Neural progenitor cell (in vitro differentiated cells): ENCODE results near the gene SPRR3. TPM values are rescaled to one million over a fixed set of nuclear protein-coding genes. Genes with fewer than 3 reads are reported as not detected.

Experiments used
- DNase-seq: peaks from one replicate; pipeline ENCODE4 v3.0.0-alpha.2; 2016; ENCODE audit warnings: low spot score
- H2AFZ ChIP-seq: fragments of 200-600 bp; sonication (generic); replicated peaks from 2 replicates; pipeline ENCODE4 v1.6.1; 2016; ENCODE audit warnings: antibody characterized with exemption
- H3F3A ChIP-seq: fragments of 200-600 bp; sonication (generic); 2 replicates; pipeline ENCODE4 v1.6.1; 2016; ENCODE audit warnings: antibody characterized with exemption, low read depth
- H3K27ac ChIP-seq: fragments of 200-600 bp; sonication (generic); 2 replicates; pipeline ENCODE4 v1.5.1; 2016; ENCODE audit warnings: mild to moderate bottlenecking
- H3K27me3 ChIP-seq: fragments of 200-600 bp; sonication (generic); 2 replicates; pipeline ENCODE4 v1.6.1; 2016; ENCODE audit warnings: mild to moderate bottlenecking, moderate library complexity
- H3K36me3 ChIP-seq: fragments of 200-600 bp; sonication (generic); 2 replicates; pipeline ENCODE4 v1.5.1; 2016
- H3K4me1 ChIP-seq: fragments of 200-600 bp; sonication (generic); 2 replicates; pipeline ENCODE4 v1.6.1; 2016; ENCODE audit warnings: mixed run types
- H3K4me2 ChIP-seq: fragments of 200-600 bp; sonication (generic); 2 replicates; pipeline ENCODE4 v1.6.1; 2016
- H3K4me3 ChIP-seq: fragments of 200-600 bp; sonication (generic); 2 replicates; pipeline ENCODE4 v1.5.1; 2016
- H3K79me2 ChIP-seq: fragments of 200-600 bp; sonication (generic); 2 replicates; pipeline ENCODE4 v1.6.1; 2016; ENCODE audit warnings: low read depth
- H3K9ac ChIP-seq: fragments of 200-600 bp; sonication (generic); 2 replicates; pipeline ENCODE4 v1.6.1; 2016
- H3K9me3 ChIP-seq: fragments of 200-600 bp; sonication (generic); 2 replicates; pipeline ENCODE4 v1.5.1; 2016; ENCODE audit warnings: low read depth
- H4K20me1 ChIP-seq: fragments of 200-600 bp; sonication (generic); 2 replicates; pipeline ENCODE4 v1.6.1; 2016; ENCODE audit warnings: low read depth
- H3K27ac Mint-ChIP-seq: 3 replicates; pipeline ENCODE4 v1.8.0; 2021; ENCODE audit warnings: mixed read lengths
- H3K27me3 Mint-ChIP-seq: 2 replicates; pipeline ENCODE4 v1.8.0; 2022; ENCODE audit warnings: low read depth, mild to moderate bottlenecking, inconsistent platforms, moderate library complexity, mixed read lengths; ENCODE audit not compliant: insufficient read depth
- H3K36me3 Mint-ChIP-seq: 3 replicates; pipeline ENCODE4 v1.8.0; 2021; ENCODE audit warnings: mixed read lengths
- H3K4me1 Mint-ChIP-seq: 3 replicates; pipeline ENCODE4 v1.8.0; 2021; ENCODE audit warnings: mixed read lengths
- H3K4me3 Mint-ChIP-seq: 3 replicates; pipeline ENCODE4 v1.8.0; 2021; ENCODE audit warnings: mild to moderate bottlenecking, moderate library complexity, mixed read lengths
- H3K9me3 Mint-ChIP-seq: 3 replicates; pipeline ENCODE4 v1.8.0; 2020; ENCODE audit warnings: mixed read lengths
- CTCF ChIP-seq: fragments of 200-600 bp; sonication (generic); IDR thresholded peaks from 2 replicates; pipeline ENCODE4 v1.5.1; 2017; ENCODE audit warnings: antibody characterized with exemption, mild to moderate bottlenecking
- EZH2 ChIP-seq: fragments of 200-600 bp; sonication (generic); IDR thresholded peaks from 2 replicates; pipeline ENCODE4 v1.6.1; 2017; ENCODE audit warnings: antibody characterized with exemption, mild to moderate bottlenecking, moderate library complexity
- EZH2phosphoT487 ChIP-seq: fragments of 200-600 bp; sonication (generic); IDR thresholded peaks from 2 replicates; pipeline ENCODE4 v1.6.1; 2017; ENCODE audit warnings: antibody characterized with exemption
- total RNA-seq: library from RNA; depleted of rRNA; stranded (reverse); fragments of >200 nt; gene quantifications from 2 replicates; pipeline ENCODE4 v1.2.3, GENCODE V29; 2015; ENCODE audit warnings: low replicate concordance

Gene SPRR3
- total RNA-seq, 1 donor from 2014 or later: not detected

GRCh38 chr1:152983234-152983633 lies 18.3 kb upstream of the SPRR3 start:
- no peaks in the 10 kb centered on the region for H3K36me3 Mint-ChIP-seq
- no peaks in the 10 kb centered on the region for H4K20me1 ChIP-seq
- H3K9me3 ChIP-seq: peaks cover 12% of the 10 kb centered on the region
- no peaks in the 10 kb centered on the region for H3K79me2 ChIP-seq
- H3K4me3 ChIP-seq: no peak overlapping the region
- TF ChIP-seq EZH2: no peak
- TF ChIP-seq CTCF: no peak
- no peak for TF ChIP-seq EZH2phosphoT487
- no peaks in the 10 kb centered on the region for H3K27me3 ChIP-seq
- no peaks in the 10 kb centered on the region for H3K4me1 Mint-ChIP-seq
- no peak overlapping the region for H3K27ac Mint-ChIP-seq
- H3K4me2 ChIP-seq: no peak overlapping the region
- no peak overlapping the region for H3K4me3 Mint-ChIP-seq
- H3K27ac ChIP-seq: no peak overlapping the region
- no peaks in the 10 kb centered on the region for H3K36me3 ChIP-seq
- no peaks in the 10 kb centered on the region for H3K4me1 ChIP-seq
- no peaks in the 10 kb centered on the region for H3K9me3 Mint-ChIP-seq
- H2AFZ ChIP-seq: no peak overlapping the region
- DNase-seq: no peak
- H3K27me3 Mint-ChIP-seq: peaks cover 7% of the 10 kb centered on the region
- H3K9ac ChIP-seq: no peak overlapping the region
- no peaks in the 10 kb centered on the region for H3F3A ChIP-seq

DNA sequence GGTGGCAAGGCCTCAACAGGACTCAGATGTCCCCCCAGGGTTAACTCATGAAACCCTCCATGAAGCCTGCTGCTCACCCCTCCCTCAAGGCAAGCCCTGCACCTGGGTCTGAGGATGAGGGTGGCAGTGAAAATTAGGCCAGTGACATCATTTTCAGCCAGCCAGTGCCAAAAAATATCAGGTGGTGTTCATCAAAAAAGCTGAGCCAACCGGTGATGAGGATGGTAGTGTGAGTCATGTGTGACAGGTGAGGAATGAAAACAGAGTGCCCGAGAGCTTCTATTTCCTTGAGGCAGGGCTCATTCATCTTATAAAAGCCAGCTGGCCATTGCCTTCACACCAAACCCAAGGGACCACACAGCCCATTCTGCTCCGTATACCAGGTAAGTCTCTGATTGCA lies 17.8 kb upstream of the SPRR3 start, which contains the start of gene SPRR1A:
Gene SPRR1A (plus strand): TSS at position 339 of the 400 bp plus-strand sequence. CDS start 1,150 bp downstream, outside the sequence.
- H3K9me3 ChIP-seq: peaks cover 17% of the 10 kb centered on the region
- DNase-seq: no peak
- no peak within 1 kb of the TSS for H2AFZ ChIP-seq
- H3K27me3 ChIP-seq: no peaks in the 10 kb centered on the region
- no peak within 1 kb of the TSS for H3K27ac ChIP-seq
- H3K4me3 ChIP-seq: no peak within 1 kb of the TSS
- no peaks in the 10 kb centered on the region for H3K4me1 ChIP-seq
- H3F3A ChIP-seq: no peaks in the 10 kb centered on the region
- Mint-ChIP-seq H3K4me1 (no peaks in the 10 kb centered on the region), H3K36me3 (no peaks in the 10 kb centered on the region), H3K27ac (no peak within 1 kb of the TSS), H3K27me3 (peaks cover 7% of the 10 kb centered on the region), H3K9me3 (no peaks in the 10 kb centered on the region), H3K4me3 (no peak within 1 kb of the TSS)
- no peak within 1 kb of the TSS for H3K9ac ChIP-seq
- H3K4me2 ChIP-seq: no peak within 1 kb of the TSS
- H3K36me3 ChIP-seq: no peaks in the 10 kb centered on the region
- H3K79me2 ChIP-seq: no peaks in the 10 kb centered on the region
- TF ChIP-seq EZH2 (no peak), CTCF (no peak), EZH2phosphoT487 (no peak)
- H4K20me1 ChIP-seq: no peaks in the 10 kb centered on the region

- no peaks in the 10 kb centered on the region for H3K36me3 ChIP-seq
- H3K79me2 ChIP-seq: no peaks in the 10 kb centered on the region
- no peak overlapping the region for H3K9ac ChIP-seq
- DNase-seq: no peak
- Mint-ChIP-seq H3K27me3 (peaks cover 2% of the 10 kb centered on the region), H3K4me1 (no peaks in the 10 kb centered on the region), H3K4me3 (no peak overlapping the region), H3K27ac (no peak overlapping the region), H3K9me3 (no peaks in the 10 kb centered on the region), H3K36me3 (no peaks in the 10 kb centered on the region)
- peaks cover 25% of the 10 kb centered on the region for H3K9me3 ChIP-seq
- H3F3A ChIP-seq: no peaks in the 10 kb centered on the region
- no peaks in the 10 kb centered on the region for H3K27me3 ChIP-seq
- H3K4me3 ChIP-seq: no peak overlapping the region
- no peak overlapping the region for H2AFZ ChIP-seq
- H3K4me1 ChIP-seq: no peaks in the 10 kb centered on the region
- H3K4me2 ChIP-seq: no peak overlapping the region
- TF ChIP-seq EZH2phosphoT487 (no peak), EZH2 (no peak), CTCF (no peak)
- no peaks in the 10 kb centered on the region for H4K20me1 ChIP-seq
- H3K27ac ChIP-seq: no peak overlapping the region
Measured at GRCh38 chr1:152986578-152986977, 15.0 kb upstream of the SPRR3 start.
